Uterus (tissue), 4 donors: ENCODE measurements around the gene RAPGEF6. TPM values are rescaled to one million over a fixed set of nuclear protein-coding genes. Genes with fewer than 3 reads are reported as not detected.

ENCODE experiments used
- DNase-seq, 2 donors: peaks; one replicate each; pipeline ENCODE4 v3.0.0-alpha.2; 2019 to 2020
- H3K27ac ChIP-seq, 2 donors: fragments of 200-600 bp; sonication (generic); 1 replicate in 1 of 2; 2 replicates in 1 of 2; pipeline ENCODE4 v1.5.1; 2016 to 2018
- H3K27me3 ChIP-seq, 2 donors: fragments of 200-600 bp; sonication (generic); one replicate each; pipeline ENCODE4 v1.5.1; 2018 to 2019; ENCODE audit warnings: control low read depth in 1 of 2
- H3K36me3 ChIP-seq, 2 donors: fragments of 200-600 bp; sonication (generic); one replicate each; pipeline ENCODE4 v1.5.1; 2019; ENCODE audit warnings: control low read depth in 1 of 2
- H3K4me1 ChIP-seq, 2 donors: fragments of 200-600 bp; sonication (generic); one replicate each; pipeline ENCODE4 v1.5.1; 2018 to 2019; ENCODE audit warnings: control low read depth in 1 of 2
- H3K4me3 ChIP-seq, 2 donors: fragments of 200-600 bp; sonication (generic); 1 replicate in 1 of 2; 2 replicates in 1 of 2; pipeline ENCODE4 v1.5.1; 2018 to 2019; ENCODE audit warnings: mild to moderate bottlenecking in 1 of 2
- H3K9me3 ChIP-seq, 2 donors: fragments of 200-600 bp; sonication (generic); one replicate each; pipeline ENCODE4 v1.5.1; 2019; ENCODE audit warnings: control low read depth in 1 of 2
- CTCF ChIP-seq, 4 experiments: fragments of 200-600 bp in 2 of 4; fragments of 450-650 bp in 2 of 4; sonication (generic) in 2 of 4; IDR thresholded peaks; one replicate each; pipeline ENCODE4 v1.5.1; 2016 to 2019; ENCODE audit warnings: antibody characterized with exemption in 4 of 4, mild to moderate bottlenecking in 2 of 4, moderate library complexity in 1 of 4
- POLR2A ChIP-seq, 2 donors: fragments of 450-650 bp; IDR thresholded peaks; one replicate each; pipeline ENCODE4 v1.6.1; 2016; ENCODE audit warnings: antibody characterized with exemption in 2 of 2, mild to moderate bottlenecking in 1 of 2, moderate library complexity in 1 of 2
- intact Hi-C: fragments of 100-400 bp; cut with DNase I; formaldehyde crosslinking; loops from one replicate; pipeline ENCODE4 v1.15.1; 2023; ENCODE audit warnings: low total_unique reads
- total RNA-seq, 4 donors: library from RNA; depleted of rRNA in 3 of 4; stranded (reverse); fragments of >200 nt in 3 of 4; gene quantifications; one replicate each; pipeline versions ENCODE4 v1.1.0 to v1.2.4, GENCODE V29; 2014 to 2023
- donor health status: DM: yes; HTN: yes; CAD: no.

Gene RAPGEF6
- total RNA-seq, 4 donors from 2014 or later = 11.8 to 36.8 (median 23.4) TPM

- DNase-seq = no peak
- H3K4me1 ChIP-seq = no peaks in the 10 kb centered on the region
- no peak overlapping the region for H3K4me3 ChIP-seq
- no peaks in the 10 kb centered on the region for H3K36me3 ChIP-seq
- intact Hi-C loops = no loop called here
- TF ChIP-seq POLR2A (IDR thresholded peaks at IDR 0.05) (no peak), CTCF (IDR thresholded peaks at IDR 0.05) (no peak)
- H3K9me3 ChIP-seq = no peaks in the 10 kb centered on the region
- H3K27me3 ChIP-seq = no peaks in the 10 kb centered on the region
- H3K27ac ChIP-seq = no peak overlapping the region
Measured at GRCh38 chr5:131513780-131514179, 121.2 kb downstream of the RAPGEF6 start.

GRCh38 chr5:131511934-131512333, 123.1 kb downstream of the RAPGEF6 start:
- no peak for TF ChIP-seq POLR2A (IDR thresholded peaks at IDR 0.05)
- no peak for TF ChIP-seq CTCF (IDR thresholded peaks at IDR 0.05)
- H3K4me1 ChIP-seq = no peaks in the 10 kb centered on the region
- no peak overlapping the region for H3K27ac ChIP-seq
- no peaks in the 10 kb centered on the region for H3K36me3 ChIP-seq
- H3K9me3 ChIP-seq = no peaks in the 10 kb centered on the region
- H3K4me3 ChIP-seq = no peak overlapping the region
- intact Hi-C loops = no loop called here
- no peak for DNase-seq
- H3K27me3 ChIP-seq = no peaks in the 10 kb centered on the region

- H3K4me1 ChIP-seq = no peaks in the 10 kb centered on the region
- H3K9me3 ChIP-seq = no peaks in the 10 kb centered on the region
- no peak overlapping the region for H3K4me3 ChIP-seq
- no peaks in the 10 kb centered on the region for H3K27me3 ChIP-seq
- TF ChIP-seq POLR2A (IDR thresholded peaks at IDR 0.05) (no peak), CTCF (IDR thresholded peaks at IDR 0.05) (no peak)
- H3K36me3 ChIP-seq = no peaks in the 10 kb centered on the region
- intact Hi-C loops = no loop called here
- DNase-seq = no peak
- H3K27ac ChIP-seq = no peak overlapping the region
Measured at GRCh38 chr5:131509801-131510200, 125.2 kb downstream of the RAPGEF6 start.

GRCh38 chr5:131505237-131505908, 129.7 kb downstream of the RAPGEF6 start:
- TF ChIP-seq POLR2A (IDR thresholded peaks at IDR 0.05) (no peak), CTCF (IDR thresholded peaks at IDR 0.05) (no peak)
- DNase-seq = no peak
- Histone ChIP-seq H3K27ac (no peak overlapping the region), H3K4me1 (no peaks in the 10 kb centered on the region), H3K36me3 (no peaks in the 10 kb centered on the region), H3K4me3 (no peak overlapping the region), H3K27me3 (no peaks in the 10 kb centered on the region), H3K9me3 (no peaks in the 10 kb centered on the region)
- intact Hi-C loops = no loop called here

GRCh38 chr5:131496400-131496713, 138.7 kb downstream of the RAPGEF6 start:
- no peaks in the 10 kb centered on the region for H3K9me3 ChIP-seq
- TF ChIP-seq POLR2A (IDR thresholded peaks at IDR 0.05) (no peak), CTCF (IDR thresholded peaks at IDR 0.05) (no peak)
- no peaks in the 10 kb centered on the region for H3K36me3 ChIP-seq
- no peak overlapping the region for H3K4me3 ChIP-seq
- no peaks in the 10 kb centered on the region for H3K27me3 ChIP-seq
- no peaks in the 10 kb centered on the region for H3K4me1 ChIP-seq
- no peak for DNase-seq
- intact Hi-C loops = no loop called here
- no peak overlapping the region for H3K27ac ChIP-seq
